GM18526 (cell line): ENCODE measurements around the gene HECTD2.

Experiments used
- POLR2A ChIP-seq: IDR thresholded peaks from 3 replicates; pipeline ENCODE4 v1.6.1; 2011; ENCODE audit not compliant: insufficient read length; ENCODE audit errors: extremely low read depth

The HECTD2 gene

DNA sequence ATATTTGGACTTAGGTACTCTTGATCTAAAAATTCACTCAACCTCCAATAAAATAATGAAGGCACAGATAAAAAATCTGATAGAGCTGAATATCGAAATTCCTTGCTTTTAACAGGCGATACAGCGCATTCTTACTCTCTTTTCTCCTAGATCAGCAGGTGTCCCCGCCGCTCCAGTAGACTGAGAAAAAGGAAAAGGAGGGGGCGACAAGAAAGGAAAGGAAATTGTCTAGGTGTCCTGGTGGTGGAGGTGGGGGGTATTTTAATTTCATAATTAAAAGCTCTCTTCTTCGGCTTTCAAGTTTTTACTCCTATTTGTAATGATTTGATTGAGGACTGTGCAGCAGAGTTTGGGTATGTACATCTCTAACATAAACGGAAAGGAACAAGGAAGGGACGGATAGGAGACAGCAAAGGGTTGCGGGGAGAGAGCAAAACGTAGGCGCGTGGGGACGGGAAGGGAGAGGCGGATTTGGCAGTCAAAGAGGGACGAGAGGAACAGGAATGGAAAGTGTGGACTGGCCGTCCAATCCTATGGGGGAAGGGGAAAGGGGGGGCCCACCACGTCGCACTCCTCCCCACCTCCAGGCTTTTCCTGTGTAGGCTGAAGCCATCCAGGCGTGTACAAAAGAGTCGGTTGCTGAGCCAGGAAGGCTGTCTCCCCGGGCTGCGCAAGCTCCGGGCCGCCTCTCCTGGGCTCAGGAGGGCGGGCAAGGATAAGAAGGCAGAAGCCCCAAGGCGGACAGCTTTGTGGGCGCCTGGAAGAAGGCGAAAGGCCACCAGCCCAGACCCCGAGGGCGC lies 875 bp upstream of the HECTD2 start:
- no peak for TF ChIP-seq POLR2A

DNA sequence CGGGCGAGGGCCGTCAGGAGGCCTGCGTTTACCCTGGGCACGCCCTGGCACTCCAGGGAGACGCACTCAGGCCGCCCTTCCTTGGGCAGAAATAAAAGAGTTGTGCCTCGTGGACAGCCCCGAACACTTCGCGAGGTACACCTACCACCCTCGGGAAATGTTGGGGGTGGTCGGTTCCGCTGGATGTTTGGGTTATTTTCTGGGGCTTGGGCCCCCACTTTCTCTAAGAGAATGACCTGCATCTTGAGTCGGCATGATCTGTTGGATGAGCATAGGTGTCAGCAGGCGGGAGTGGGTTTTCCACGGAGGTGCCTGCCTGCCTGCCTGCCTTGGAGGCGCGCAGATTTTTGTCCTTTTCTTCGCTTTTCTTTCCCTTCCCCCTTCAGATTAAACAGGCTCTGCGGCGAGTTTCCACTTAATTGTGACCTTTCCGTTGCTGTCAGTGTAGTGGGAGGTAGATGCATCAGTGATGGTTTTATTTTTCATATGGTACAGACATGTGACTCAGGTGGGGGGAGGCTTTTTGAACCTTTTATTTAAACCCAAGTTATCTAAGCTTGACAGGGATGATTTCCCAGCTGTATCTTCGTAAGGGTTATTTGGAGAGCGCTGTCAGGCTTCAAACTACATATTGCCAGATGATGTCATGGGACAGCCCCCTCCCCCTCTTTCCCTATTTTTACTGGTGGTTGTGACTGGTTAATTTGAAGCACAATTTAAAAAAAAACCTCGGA lies 661 bp downstream of the HECTD2 start:
- no peak for TF ChIP-seq POLR2A

- TF ChIP-seq POLR2A, result no peak
Measured at GRCh38 chr10:91411621-91412020, 1.5 kb downstream of the HECTD2 start.

DNA sequence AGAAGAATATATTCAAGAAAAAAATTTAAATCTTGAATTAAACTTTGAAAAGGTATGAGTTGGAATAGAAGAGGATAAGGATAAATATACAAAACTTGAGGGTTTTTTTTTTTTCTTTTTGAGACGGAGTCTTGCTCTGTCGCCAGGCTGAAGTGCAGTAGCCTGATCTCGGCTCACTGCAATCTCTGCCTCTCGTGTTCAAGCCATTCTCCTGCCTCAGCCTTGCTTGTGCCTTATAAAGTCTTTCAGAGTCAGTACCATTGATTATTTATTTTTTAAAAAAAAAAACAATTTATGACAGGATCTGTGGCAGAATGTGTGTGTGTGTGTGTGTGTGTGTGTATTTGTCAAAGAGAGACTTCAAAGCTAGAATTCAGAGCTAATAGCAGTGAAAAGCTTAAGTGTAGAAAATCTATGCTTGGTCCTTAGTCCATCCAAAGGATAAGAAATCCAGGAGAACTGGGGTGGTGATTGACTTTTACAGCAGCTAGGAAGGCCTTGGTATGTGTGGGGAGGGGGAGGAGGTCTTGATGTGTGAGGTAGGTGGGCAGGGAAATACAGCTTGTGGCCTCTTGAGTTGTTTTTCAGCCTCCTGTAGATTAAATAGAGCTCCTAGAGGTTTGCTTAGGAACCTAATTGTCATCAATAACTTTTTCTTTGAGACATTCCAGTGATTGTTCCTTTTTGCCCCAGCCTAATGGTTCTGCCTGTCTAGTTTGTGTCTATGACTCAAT lies 2.4 kb downstream of the HECTD2 start:
- no peak for TF ChIP-seq POLR2A

DNA sequence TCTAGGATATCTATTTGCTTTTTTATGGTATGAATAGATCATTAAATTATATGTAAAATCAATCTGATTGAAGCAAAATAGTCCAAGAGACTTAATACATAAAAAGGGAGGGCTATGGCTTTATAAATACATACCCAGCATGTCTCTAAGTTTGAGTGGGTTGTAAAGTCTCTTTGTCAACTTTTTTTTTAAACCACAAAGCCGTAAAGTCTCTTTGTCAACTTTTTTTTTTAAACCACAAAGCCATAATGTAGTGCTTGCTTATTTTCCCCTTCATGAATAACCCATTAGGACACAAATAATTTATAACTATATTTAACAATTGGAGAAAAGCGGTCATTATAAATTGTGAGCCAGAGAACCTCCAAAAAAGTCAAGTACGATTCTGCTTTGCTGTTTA lies 5.7 kb downstream of the HECTD2 start:
- no peak for TF ChIP-seq POLR2A

DNA sequence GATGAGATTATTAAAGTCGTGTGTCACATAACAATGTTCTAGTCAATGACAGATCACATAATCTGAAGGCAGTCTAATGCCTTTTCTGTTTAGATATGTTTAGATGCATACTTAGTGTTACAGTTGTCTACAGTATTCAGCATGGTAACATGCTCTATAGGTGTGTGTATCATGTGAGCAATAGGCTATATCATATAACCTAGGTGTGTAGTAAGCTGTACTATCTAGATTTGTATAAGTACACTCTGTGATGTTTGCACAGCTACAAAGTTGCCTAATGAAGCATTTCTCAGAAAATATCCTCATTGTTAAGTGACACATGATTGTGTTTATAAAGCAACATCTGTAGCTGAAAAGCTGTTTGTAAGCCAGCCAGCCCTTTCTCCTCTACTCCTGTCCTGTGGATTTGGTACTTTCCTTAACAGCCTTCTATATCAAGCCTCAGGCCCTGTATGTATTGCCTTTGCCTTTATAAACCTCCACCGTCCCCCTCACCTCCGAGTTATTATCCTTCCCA lies 6.3 kb downstream of the HECTD2 start:
- TF ChIP-seq POLR2A, result no peak

DNA sequence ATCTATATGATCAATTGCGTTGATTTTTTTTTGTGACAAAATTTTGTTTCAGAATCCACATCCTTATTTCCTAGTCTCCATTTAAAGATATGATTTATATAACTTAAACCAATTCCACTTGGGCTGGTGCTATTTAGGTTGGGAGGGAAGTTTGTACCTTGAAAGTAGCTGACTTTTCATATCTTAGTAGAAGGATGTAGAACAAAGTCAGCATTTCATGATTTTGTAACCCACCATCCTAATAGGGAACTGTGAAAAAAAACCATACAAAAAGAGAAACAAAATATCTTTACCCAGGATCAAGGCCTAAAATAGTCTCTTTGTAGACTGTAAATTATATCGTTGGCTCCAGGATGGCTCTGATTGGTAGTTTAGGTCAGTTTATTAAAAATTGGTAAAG lies 8.3 kb downstream of the HECTD2 start:
- no peak for TF ChIP-seq POLR2A

DNA sequence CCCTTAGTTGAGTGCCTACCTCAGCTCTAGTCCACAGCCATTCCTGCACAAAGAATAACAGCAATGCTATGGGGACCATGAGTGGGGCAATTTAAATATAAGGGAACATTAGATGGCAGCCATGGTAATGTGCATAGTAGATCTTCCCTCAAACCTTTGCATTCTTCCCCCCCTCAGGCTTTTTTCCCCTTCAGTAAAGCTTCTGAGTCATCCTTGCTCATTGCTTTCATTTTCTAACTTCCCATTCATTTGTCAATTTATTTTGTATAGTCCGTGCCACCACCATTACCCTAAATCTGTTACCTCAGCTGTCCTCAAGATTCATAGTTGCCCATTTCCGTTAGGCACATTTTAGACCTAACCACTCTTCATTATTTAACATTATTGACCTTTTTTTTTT lies 10.7 kb downstream of the HECTD2 start:
- TF ChIP-seq POLR2A, result no peak

- TF ChIP-seq POLR2A, result no peak
Measured at GRCh38 chr10:91422915-91423314, 12.8 kb downstream of the HECTD2 start.

- TF ChIP-seq POLR2A, result no peak
Measured at GRCh38 chr10:91424016-91424415, 13.9 kb downstream of the HECTD2 start.

DNA sequence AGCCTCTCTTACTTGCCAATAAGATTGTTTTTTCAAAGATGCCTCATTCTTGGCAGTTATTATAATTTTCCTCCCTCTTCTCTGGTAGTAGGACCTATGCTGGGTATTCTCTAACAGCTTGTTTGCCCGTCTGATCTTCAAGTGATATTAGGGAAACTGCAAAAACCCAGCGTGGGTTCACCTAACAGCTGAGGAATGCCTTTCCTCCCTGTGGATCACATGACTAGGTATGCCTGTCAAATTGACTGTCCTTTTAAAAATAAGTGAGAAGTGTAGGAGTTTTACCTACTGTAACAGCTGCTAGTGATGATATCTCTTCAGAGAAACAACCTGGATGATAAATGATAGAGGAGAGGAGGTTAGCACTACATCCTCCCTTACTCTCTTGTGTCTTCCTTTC lies 22.0 kb downstream of the HECTD2 start:
- TF ChIP-seq POLR2A, result no peak

- no peak for TF ChIP-seq POLR2A
Measured at GRCh38 chr10:91433620-91434019, 23.5 kb downstream of the HECTD2 start.

- no peak for TF ChIP-seq POLR2A
Measured at GRCh38 chr10:91434041-91434440, 23.9 kb downstream of the HECTD2 start.

DNA sequence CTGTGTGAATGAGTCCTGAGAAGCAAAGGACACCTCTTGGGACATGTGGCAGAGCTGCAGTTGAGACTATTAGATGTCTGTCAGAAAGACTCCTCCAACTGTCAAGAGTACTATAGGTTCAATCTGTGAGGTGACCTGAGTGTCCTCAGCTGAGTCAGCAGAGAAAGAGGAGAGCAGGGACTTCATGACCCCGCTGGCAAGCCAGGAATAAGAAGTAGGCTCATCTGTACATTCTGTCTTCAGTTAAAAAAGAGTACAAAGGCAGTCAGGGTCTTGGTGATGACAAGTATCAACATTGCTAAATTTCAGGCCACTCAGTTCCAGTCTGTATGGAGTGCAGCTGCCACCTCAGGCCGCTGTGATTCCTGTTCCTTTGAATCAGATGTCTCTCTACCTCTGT lies 25.1 kb downstream of the HECTD2 start:
- TF ChIP-seq POLR2A, result no peak
